Ovary (tissue), 3 donors: Measurements from ENCODE around the gene CSF1R.

Experiments
- CTCF ChIP-seq, 3 donors: fragments of 450-650 bp in 2 of 3; fragments of 200-600 bp in 1 of 3; IDR thresholded peaks; one replicate each; pipeline versions ENCODE4 v1.5.1 to v1.8.0; 2016 to 2022; ENCODE audit warnings: antibody characterized with exemption in 3 of 3, mild to moderate bottlenecking in 1 of 3
- EP300 ChIP-seq: sonication (generic); formaldehyde crosslinking; IDR thresholded peaks from one replicate; pipeline ENCODE4 v1.6.1; 2017; ENCODE audit warnings: antibody characterized with exemption
- POLR2A ChIP-seq: fragments of 450-650 bp; IDR thresholded peaks from one replicate; pipeline ENCODE4 v1.6.1; 2017; ENCODE audit warnings: antibody characterized with exemption, mild to moderate bottlenecking, moderate library complexity
- donor health status: DM: no; HTN: no; CAD: no.

GRCh38 chr5:150120617-150121447 is 34.5 kb upstream of the CSF1R start:
- no peak for TF ChIP-seq POLR2A
- TF ChIP-seq CTCF (IDR thresholded peaks at IDR 0.05) = no peak
- TF ChIP-seq EP300 = no peak
